ENCODE data around the gene SPDYE4. TPM values are rescaled to one million over a fixed set of nuclear protein-coding genes. Genes with fewer than 3 reads are reported as not detected.

Gene SPDYE4
- total RNA-seq, 1 donor from 2014 or later: not detected

DNA sequence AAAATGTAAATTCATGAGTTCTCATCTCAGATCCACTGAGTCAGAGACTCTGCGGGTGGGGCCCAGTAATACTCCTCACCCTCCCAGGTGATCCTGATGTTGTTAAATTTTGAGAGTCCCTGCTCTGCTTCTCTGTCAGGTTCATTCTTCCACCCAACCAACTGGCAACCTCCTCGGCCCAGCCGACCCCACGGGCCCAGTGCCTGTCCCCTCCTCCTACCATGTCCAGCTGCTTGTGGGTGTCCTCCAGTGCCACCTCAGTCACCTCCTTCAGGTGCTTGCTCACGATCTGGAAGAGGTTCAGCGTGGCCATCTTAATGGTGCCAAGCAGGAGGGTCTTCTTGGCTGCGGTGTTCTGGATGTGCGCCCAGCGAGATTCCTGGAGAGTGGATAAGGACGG lies 23.5 kb downstream of the SPDYE4 start:
- TF ChIP-seq CTCF (IDR thresholded peaks at IDR 0.05; ENCODE audit: insufficient read depth, low read length, poor library complexity, severe bottlenecking): no peak
- no peak overlapping the region for H3K4me3 ChIP-seq (ENCODE audit: low read depth, low read length)
- no peaks in the 10 kb centered on the region for H3K27me3 ChIP-seq (ENCODE audit: control insufficient read depth, insufficient read depth, low read length)
- H3K36me3 ChIP-seq (ENCODE audit: control insufficient read depth, insufficient read depth, low read length): no peaks in the 10 kb centered on the region
- DNase-seq (ENCODE audit: low read depth): no peak

DNA sequence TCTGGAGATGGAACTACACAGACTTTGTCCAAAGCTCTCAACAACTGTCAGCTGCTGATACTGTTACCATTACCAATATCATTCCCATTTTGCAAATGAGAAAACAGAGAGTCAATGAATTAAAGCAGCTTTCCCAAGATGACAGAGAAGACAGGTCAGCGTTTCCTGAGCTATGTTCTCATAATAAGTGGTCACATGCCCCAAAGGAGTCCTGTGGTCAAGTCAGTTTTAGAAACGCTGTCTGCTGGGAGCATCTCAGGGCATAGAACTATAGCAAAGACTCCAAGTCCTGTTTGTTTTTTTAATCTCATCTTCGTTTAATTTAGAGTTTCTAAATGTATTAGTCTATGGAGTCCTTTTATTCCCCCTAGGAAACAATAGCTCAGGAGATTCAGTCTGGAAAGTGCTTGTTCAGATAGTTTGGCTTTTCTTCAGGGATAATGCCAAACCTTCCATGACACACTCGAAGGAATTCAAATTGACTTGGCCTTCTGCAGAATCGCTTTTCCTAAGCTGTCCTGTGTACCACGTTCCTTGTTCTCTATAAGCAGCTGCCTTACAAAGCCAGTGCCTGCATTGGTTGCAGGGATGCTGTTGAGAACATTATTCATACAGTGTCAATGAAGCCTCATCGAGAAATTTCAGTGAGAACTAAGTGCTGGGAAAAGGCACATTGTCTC lies 25.8 kb downstream of the SPDYE4 start:
- Histone ChIP-seq H3K36me3 (ENCODE audit: control insufficient read depth, insufficient read depth, low read length) (no peaks in the 10 kb centered on the region), H3K4me3 (ENCODE audit: low read depth, low read length) (no peak overlapping the region), H3K27me3 (ENCODE audit: control insufficient read depth, insufficient read depth, low read length) (no peaks in the 10 kb centered on the region)
- TF ChIP-seq CTCF (IDR thresholded peaks at IDR 0.05; ENCODE audit: insufficient read depth, low read length, poor library complexity, severe bottlenecking): no peak
- no peak for DNase-seq (ENCODE audit: low read depth)

DNA sequence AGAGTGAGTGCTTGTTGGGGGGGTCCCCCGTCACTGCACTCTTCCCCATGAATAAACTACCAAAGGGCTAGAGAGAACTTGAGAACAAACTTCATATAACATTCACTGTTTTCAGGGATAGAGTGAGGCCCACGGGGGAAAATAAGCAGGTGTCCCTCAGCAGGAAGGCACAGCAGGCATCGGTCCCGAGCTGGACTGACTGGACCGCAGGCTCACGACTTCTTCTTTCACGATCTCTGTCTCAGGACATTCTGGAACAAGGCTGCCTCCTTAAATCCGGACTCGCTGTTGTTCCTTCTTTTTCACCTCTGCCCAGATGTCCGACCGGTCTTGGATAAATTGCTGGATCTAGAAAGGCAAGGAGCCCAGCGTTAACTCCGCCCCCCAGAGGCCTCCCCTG lies 28.5 kb downstream of the SPDYE4 start:
- no peaks in the 10 kb centered on the region for H3K27me3 ChIP-seq (ENCODE audit: control insufficient read depth, insufficient read depth, low read length)
- H3K4me3 ChIP-seq (ENCODE audit: low read depth, low read length): no peak overlapping the region
- DNase-seq (ENCODE audit: low read depth): no peak
- no peaks in the 10 kb centered on the region for H3K36me3 ChIP-seq (ENCODE audit: control insufficient read depth, insufficient read depth, low read length)
- TF ChIP-seq CTCF (IDR thresholded peaks at IDR 0.05; ENCODE audit: insufficient read depth, low read length, poor library complexity, severe bottlenecking): no peak

GRCh38 chr17:8729421-8729820 lies 28.9 kb downstream of the SPDYE4 start:
- Histone ChIP-seq H3K36me3 (ENCODE audit: control insufficient read depth, insufficient read depth, low read length) (no peaks in the 10 kb centered on the region), H3K27me3 (ENCODE audit: control insufficient read depth, insufficient read depth, low read length) (no peaks in the 10 kb centered on the region), H3K4me3 (ENCODE audit: low read depth, low read length) (no peak overlapping the region)
- TF ChIP-seq CTCF (IDR thresholded peaks at IDR 0.05; ENCODE audit: insufficient read depth, low read length, poor library complexity, severe bottlenecking): no peak
- DNase-seq (ENCODE audit: low read depth): no peak

GRCh38 chr17:8728971-8729370 lies 29.4 kb downstream of the SPDYE4 start:
- Histone ChIP-seq H3K4me3 (ENCODE audit: low read depth, low read length) (no peak overlapping the region), H3K36me3 (ENCODE audit: control insufficient read depth, insufficient read depth, low read length) (no peaks in the 10 kb centered on the region), H3K27me3 (ENCODE audit: control insufficient read depth, insufficient read depth, low read length) (no peaks in the 10 kb centered on the region)
- TF ChIP-seq CTCF (IDR thresholded peaks at IDR 0.05; ENCODE audit: insufficient read depth, low read length, poor library complexity, severe bottlenecking): no peak
- no peak for DNase-seq (ENCODE audit: low read depth)
